Epithelial cell of esophagus (primary cell): Measurements from ENCODE around the gene ANXA6.

Source experiments
- DNase-seq: peaks from one replicate; pipeline ENCODE4 v3.0.0; 2010; ENCODE audit warnings: low read depth
- H3K4me3 ChIP-seq: 2 replicates; pipeline ENCODE4 v1.5.1; 2011; ENCODE audit warnings: mild to moderate bottlenecking, low read length, control low read depth
- TF ChIP-seq, protein P1 (sequence below): IDR thresholded peaks from 2 replicates; pipeline ENCODE4 v1.5.1; 2011; ENCODE audit warnings: low read depth, mild to moderate bottlenecking, low read length, control low read depth, inconsistent platforms; ENCODE audit not compliant: insufficient read depth; ENCODE audit errors: missing control alignments

ANXA6 gene

GRCh38 chr5:151128817-151129216, 28.8 kb downstream of the ANXA6 start:
- TF ChIP-seq, protein P1, sequence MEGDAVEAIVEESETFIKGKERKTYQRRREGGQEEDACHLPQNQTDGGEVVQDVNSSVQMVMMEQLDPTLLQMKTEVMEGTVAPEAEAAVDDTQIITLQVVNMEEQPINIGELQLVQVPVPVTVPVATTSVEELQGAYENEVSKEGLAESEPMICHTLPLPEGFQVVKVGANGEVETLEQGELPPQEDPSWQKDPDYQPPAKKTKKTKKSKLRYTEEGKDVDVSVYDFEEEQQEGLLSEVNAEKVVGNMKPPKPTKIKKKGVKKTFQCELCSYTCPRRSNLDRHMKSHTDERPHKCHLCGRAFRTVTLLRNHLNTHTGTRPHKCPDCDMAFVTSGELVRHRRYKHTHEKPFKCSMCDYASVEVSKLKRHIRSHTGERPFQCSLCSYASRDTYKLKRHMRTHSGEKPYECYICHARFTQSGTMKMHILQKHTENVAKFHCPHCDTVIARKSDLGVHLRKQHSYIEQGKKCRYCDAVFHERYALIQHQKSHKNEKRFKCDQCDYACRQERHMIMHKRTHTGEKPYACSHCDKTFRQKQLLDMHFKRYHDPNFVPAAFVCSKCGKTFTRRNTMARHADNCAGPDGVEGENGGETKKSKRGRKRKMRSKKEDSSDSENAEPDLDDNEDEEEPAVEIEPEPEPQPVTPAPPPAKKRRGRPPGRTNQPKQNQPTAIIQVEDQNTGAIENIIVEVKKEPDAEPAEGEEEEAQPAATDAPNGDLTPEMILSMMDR: no peak
- DNase-seq: no peak
- no peak overlapping the region for H3K4me3 ChIP-seq

- no peak overlapping the region for H3K4me3 ChIP-seq
- DNase-seq: no peak
- TF ChIP-seq, protein P1: no peak
Measured at GRCh38 chr5:151127926-151128325, 29.7 kb downstream of the ANXA6 start.

- TF ChIP-seq, protein P1: peak; percentile 88
- H3K4me3 ChIP-seq: no peak overlapping the region
- DNase-seq: peak; percentile 56
Measured at GRCh38 chr5:151126199-151126645, 31.4 kb downstream of the ANXA6 start.

DNA sequence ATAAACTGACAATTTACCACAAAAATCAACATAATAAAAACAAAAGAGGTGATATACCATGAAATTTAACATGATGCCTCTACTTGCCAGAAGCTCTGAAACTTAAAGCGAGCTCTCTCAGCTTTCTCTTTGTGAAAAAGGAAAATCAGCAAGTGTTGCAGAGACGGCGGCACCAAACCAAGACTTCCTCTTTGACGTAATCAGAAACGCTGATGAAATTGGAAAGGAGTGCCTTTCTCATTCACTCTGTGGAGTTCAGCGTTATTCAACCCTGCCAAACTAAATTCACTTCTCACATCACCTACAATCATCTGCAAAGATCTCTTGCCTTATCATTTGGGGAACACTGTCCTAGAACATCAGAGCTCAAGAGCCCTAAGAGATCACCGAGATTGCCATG, 32.2 kb downstream of the ANXA6 start:
- H3K4me3 ChIP-seq: no peak overlapping the region
- TF ChIP-seq, protein P1: no peak
- DNase-seq: no peak

- H3K4me3 ChIP-seq: no peak overlapping the region
- DNase-seq: peak; percentile 32
- TF ChIP-seq, protein P1: no peak
Measured at GRCh38 chr5:151123897-151124751, 33.5 kb downstream of the ANXA6 start.

- DNase-seq: no peak
- no peak overlapping the region for H3K4me3 ChIP-seq
- TF ChIP-seq, protein P1: no peak
Measured at GRCh38 chr5:151122828-151123227, 34.8 kb downstream of the ANXA6 start.

GRCh38 chr5:151121665-151122064, 35.9 kb downstream of the ANXA6 start:
- no peak for DNase-seq
- no peak overlapping the region for H3K4me3 ChIP-seq
- TF ChIP-seq, protein P1: no peak
